Activated naive CD8-positive, alpha-beta T cell treated with anti-CD3 and anti-CD28 coated beads, Interleukin-2, amount 50 U/mL, for 24 hours (primary cell): ENCODE results near the gene UPK1A.

Experiments
- ATAC-seq: fragments of 150-1000 bp; cut with Tn5 transposase; one replicate; pipeline ENCODE4 v1.10.0; 2021
- DNase-seq: peaks from one replicate; pipeline ENCODE4 v3.0.0; 2021
- H3K27ac Mint-ChIP-seq: one replicate; pipeline ENCODE4 v1.8.0; 2021; ENCODE audit warnings: mild to moderate bottlenecking, mixed read lengths
- H3K27me3 Mint-ChIP-seq: one replicate; pipeline ENCODE4 v1.8.0; 2021; ENCODE audit warnings: mixed read lengths
- H3K36me3 Mint-ChIP-seq: one replicate; pipeline ENCODE4 v1.8.0; 2021; ENCODE audit warnings: low read depth, mixed read lengths
- H3K4me1 Mint-ChIP-seq: one replicate; pipeline ENCODE4 v1.8.0; 2021; ENCODE audit warnings: mixed read lengths
- H3K4me3 Mint-ChIP-seq: one replicate; pipeline ENCODE4 v1.8.0; 2021; ENCODE audit warnings: mild to moderate bottlenecking, moderate library complexity, mixed read lengths
- H3K9me3 Mint-ChIP-seq: one replicate; pipeline ENCODE4 v1.8.0; 2021; ENCODE audit warnings: mixed read lengths

Gene UPK1A

DNA sequence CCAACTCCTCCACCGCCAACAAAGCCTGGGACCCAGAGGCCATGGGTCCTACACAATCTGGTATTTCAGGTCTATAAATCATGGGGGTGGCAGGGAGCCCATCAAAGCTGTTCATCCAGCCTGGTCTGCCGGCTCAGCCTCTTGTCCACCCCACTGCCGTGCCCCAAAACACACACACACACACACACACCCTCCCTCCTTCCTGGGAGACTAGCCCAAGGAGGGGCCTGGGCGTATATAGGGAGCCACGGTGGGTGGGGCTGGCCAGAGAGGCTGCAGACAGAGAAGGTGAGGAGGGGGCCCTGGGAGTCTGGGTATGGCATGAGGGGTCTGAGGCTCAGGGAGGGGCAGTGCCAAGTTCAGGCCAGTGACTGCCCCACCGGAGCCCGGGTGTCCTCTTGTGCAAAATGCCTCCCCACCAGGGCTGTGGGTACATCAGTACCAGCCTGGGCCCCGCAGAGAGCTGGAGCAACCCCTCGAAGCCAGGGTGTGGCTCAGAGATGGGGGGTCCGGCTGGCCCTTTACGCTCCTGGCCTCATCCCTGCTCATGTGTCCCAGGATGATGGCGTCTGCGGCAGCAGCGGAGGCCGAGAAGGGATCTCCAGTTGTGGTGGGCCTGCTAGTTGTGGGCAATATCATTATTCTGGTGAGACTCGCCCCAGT is at the start of gene UPK1A:
TSS of gene UPK1A (plus strand) at position 267 of the 663 bp plus-strand sequence. CDS start at position 563, 296 bp downstream.
- H3K27ac Mint-ChIP-seq = peak within 1 kb of the TSS; percentile 50
- DNase-seq (no peak), ATAC-seq (no peak)
- no peaks in the 10 kb centered on the region for H3K4me1 Mint-ChIP-seq
- H3K36me3 Mint-ChIP-seq = peaks cover 18% of the 10 kb centered on the region
- H3K9me3 Mint-ChIP-seq = no peaks in the 10 kb centered on the region
- no peak within 1 kb of the TSS for H3K4me3 Mint-ChIP-seq
- H3K27me3 Mint-ChIP-seq = peaks cover 12% of the 10 kb centered on the region

GRCh38 chr19:35618857-35619256 is 47.5 kb upstream of the UPK1A start:
- Mint-ChIP-seq H3K4me1 (peaks cover under 1% of the 10 kb centered on the region), H3K36me3 (peaks cover 15% of the 10 kb centered on the region), H3K9me3 (no peaks in the 10 kb centered on the region), H3K27ac (no peak overlapping the region), H3K27me3 (no peaks in the 10 kb centered on the region), H3K4me3 (no peak overlapping the region)
- ATAC-seq (no peak), DNase-seq (no peak)

DNA sequence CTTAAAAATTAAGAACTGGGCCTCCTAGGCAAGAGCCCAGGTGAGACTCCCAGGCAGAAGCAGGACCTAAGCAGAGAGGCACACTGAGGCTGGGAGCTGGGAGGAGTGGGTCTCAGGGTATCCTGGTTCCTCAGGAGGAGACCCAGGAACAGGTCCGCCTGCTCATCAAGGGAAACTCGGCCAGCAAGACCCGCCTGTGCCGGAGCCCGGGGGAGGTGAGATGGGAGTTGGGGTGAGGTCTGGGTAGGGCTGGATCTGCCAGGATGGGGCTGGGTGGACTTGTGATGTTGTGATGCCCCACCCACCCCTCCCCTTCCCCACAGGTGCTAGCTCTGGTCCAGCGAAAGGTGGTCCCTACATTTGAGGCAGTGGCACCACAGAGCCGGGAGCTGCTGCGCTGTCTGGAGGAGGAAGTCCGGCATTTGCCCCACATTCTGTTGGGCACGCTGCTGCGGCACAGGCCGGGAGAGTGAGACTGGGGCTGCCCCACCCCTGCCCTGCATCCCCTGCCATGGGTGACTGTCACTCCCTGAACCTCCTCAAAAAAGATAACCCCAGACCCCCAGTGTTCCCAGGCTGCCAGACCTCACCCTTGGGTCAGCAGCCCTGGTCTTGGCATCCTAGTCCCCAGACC is 46.9 kb upstream of the UPK1A start:
- Mint-ChIP-seq H3K4me3 (no peak overlapping the region), H3K36me3 (peaks cover 15% of the 10 kb centered on the region), H3K4me1 (no peaks in the 10 kb centered on the region), H3K27ac (no peak overlapping the region), H3K27me3 (no peaks in the 10 kb centered on the region), H3K9me3 (no peaks in the 10 kb centered on the region)
- DNase-seq (no peak), ATAC-seq (no peak)

GRCh38 chr19:35620001-35620400 is 46.3 kb upstream of the UPK1A start:
- DNase-seq (no peak), ATAC-seq (no peak)
- Mint-ChIP-seq H3K4me3 (no peak overlapping the region), H3K36me3 (peaks cover 15% of the 10 kb centered on the region), H3K9me3 (no peaks in the 10 kb centered on the region), H3K27ac (no peak overlapping the region), H3K4me1 (no peaks in the 10 kb centered on the region), H3K27me3 (no peaks in the 10 kb centered on the region)

DNA sequence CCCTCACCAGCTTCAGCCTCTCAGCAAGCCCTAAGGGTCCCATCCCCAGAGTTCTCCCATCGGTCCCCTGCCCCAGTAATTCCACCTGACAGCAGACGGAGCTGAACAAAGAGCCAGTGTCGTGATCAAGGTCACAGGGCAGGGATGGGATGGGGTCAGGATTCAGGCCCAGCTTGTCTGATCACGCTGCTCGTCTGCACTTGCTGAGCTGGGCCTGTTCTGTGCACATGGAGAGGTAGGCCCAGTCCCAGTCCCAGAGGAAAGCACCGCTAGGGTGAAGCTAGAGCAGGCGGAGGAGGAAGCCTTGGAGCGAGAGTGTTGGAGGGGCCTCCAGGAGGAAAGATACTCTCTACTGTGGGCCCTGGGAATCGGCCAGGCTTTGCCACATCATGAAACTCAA is 44.6 kb upstream of the UPK1A start:
- Mint-ChIP-seq H3K4me3 (no peak overlapping the region), H3K36me3 (peaks cover 11% of the 10 kb centered on the region), H3K27ac (no peak overlapping the region), H3K27me3 (no peaks in the 10 kb centered on the region), H3K9me3 (no peaks in the 10 kb centered on the region), H3K4me1 (no peaks in the 10 kb centered on the region)
- DNase-seq = no peak
- no peak for ATAC-seq

GRCh38 chr19:35622750-35623149 is 43.6 kb upstream of the UPK1A start:
- Mint-ChIP-seq H3K9me3 (no peaks in the 10 kb centered on the region), H3K36me3 (peaks cover 9% of the 10 kb centered on the region), H3K4me3 (no peak overlapping the region), H3K27ac (no peak overlapping the region), H3K4me1 (no peaks in the 10 kb centered on the region), H3K27me3 (no peaks in the 10 kb centered on the region)
- ATAC-seq (no peak), DNase-seq (no peak)

DNA sequence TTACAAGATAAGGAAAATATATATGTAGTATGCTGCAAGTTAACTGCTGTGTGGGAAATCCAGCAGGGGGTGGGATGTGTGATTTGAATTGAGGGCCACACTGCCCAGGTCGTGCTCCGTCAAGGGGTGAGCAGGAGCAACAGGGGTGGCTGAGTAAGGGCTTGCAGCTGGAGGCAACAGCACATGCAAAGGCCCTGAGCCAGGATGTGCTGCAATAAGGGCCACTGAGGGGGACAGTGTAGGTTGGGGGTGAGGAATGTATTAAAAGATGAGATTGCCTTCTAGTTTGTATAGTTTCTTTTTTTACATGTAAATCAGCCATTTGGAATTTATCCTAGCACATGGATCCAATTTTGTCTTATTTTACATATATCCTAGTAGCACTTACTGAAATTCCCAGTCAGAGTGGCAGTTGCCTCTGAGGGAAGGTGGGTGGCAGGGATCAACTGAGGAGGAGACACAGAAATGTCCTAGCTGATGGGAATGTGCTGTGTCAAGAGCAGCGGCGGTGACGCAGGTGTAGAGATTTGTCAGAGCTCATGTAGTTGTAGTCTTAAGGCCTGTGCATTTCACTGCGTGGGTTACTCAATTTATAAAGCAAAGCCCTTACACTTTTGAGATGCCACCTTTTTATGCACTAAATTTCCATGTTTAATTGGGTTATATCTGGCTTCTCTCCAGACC is 42.8 kb upstream of the UPK1A start:
- Mint-ChIP-seq H3K4me1 (peaks cover 6% of the 10 kb centered on the region), H3K36me3 (peaks cover 9% of the 10 kb centered on the region), H3K27ac (no peak overlapping the region), H3K4me3 (no peak overlapping the region), H3K27me3 (no peaks in the 10 kb centered on the region), H3K9me3 (no peaks in the 10 kb centered on the region)
- DNase-seq (no peak), ATAC-seq (no peak)

GRCh38 chr19:35628264-35628564 is 38.1 kb upstream of the UPK1A start:
- H3K36me3 Mint-ChIP-seq = peaks cover 16% of the 10 kb centered on the region
- peaks cover 23% of the 10 kb centered on the region for H3K4me1 Mint-ChIP-seq

GRCh38 chr19:35628565-35629331 is 37.6 kb upstream of the UPK1A start, which contains the start of gene RBM42:
Gene RBM42 (plus strand): TSS chr19:35629036. CDS start chr19:35629154, 118 bp downstream.
- H3K4me3 Mint-ChIP-seq = peak within 1 kb of the TSS; percentile 97
- H3K9me3 Mint-ChIP-seq = no peaks in the 10 kb centered on the region
- H3K36me3 Mint-ChIP-seq = peaks cover 18% of the 10 kb centered on the region
- peaks cover 23% of the 10 kb centered on the region for H3K4me1 Mint-ChIP-seq
- ATAC-seq (peak; percentile 100), DNase-seq (peak; percentile 98)
- peak within 1 kb of the TSS; percentile 99 for H3K27ac Mint-ChIP-seq
- H3K27me3 Mint-ChIP-seq = peaks cover 3% of the 10 kb centered on the region

More at GRCh38 chr19:35628264-35628564, 38.1 kb upstream of the UPK1A start:
- Mint-ChIP-seq H3K4me3 (peak overlapping the region; percentile 97), H3K9me3 (no peaks in the 10 kb centered on the region), H3K27me3 (peaks cover 3% of the 10 kb centered on the region), H3K27ac (peak overlapping the region; percentile 99)
- ATAC-seq (no peak), DNase-seq (no peak)

GRCh38 chr19:35629332-35629633 is 37.0 kb upstream of the UPK1A start:
- Mint-ChIP-seq H3K4me3 (peak overlapping the region; percentile 97), H3K4me1 (peaks cover 23% of the 10 kb centered on the region), H3K9me3 (no peaks in the 10 kb centered on the region), H3K27me3 (peaks cover 3% of the 10 kb centered on the region), H3K36me3 (peaks cover 18% of the 10 kb centered on the region), H3K27ac (peak overlapping the region; percentile 99)
- ATAC-seq = no peak
- DNase-seq = no peak

DNA sequence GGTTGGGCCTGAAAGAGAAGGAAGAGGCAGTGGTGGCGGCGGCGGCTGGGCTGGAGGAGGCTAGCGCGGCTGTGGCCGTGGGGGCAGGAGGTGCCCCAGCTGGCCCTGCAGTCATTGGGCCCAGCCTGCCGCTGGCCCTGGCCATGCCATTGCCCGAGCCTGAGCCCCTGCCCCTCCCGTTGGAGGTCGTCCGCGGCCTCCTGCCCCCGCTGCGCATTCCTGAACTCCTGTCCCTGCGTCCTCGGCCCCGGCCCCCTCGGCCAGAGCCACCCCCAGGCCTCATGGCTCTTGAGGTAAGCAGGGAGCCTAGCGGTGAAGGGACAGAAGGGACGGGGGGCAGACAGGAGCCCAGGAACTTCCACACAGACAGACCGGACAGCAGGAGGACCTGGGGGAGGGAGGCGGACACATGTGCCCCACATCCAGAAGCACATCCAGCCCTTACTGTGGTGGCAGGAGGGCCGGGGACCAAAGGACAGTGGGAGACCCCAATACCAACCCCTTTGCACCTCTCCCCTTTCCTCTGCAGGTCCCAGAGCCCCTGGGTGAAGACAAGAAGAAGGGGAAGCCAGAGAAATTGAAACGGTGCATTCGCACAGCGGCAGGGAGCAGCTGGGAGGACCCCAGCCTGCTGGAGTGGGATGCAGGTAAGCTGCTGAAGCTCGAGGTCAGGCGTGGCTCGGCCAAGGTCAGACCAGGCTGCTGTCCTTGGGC is 32.4 kb upstream of the UPK1A start:
- ATAC-seq (no peak), DNase-seq (no peak)
- peaks cover 13% of the 10 kb centered on the region for H3K4me1 Mint-ChIP-seq
- peaks cover 32% of the 10 kb centered on the region for H3K36me3 Mint-ChIP-seq
- H3K27me3 Mint-ChIP-seq = peaks cover under 1% of the 10 kb centered on the region
- no peak overlapping the region for H3K27ac Mint-ChIP-seq
- H3K4me3 Mint-ChIP-seq = no peak overlapping the region
- no peaks in the 10 kb centered on the region for H3K9me3 Mint-ChIP-seq

DNA sequence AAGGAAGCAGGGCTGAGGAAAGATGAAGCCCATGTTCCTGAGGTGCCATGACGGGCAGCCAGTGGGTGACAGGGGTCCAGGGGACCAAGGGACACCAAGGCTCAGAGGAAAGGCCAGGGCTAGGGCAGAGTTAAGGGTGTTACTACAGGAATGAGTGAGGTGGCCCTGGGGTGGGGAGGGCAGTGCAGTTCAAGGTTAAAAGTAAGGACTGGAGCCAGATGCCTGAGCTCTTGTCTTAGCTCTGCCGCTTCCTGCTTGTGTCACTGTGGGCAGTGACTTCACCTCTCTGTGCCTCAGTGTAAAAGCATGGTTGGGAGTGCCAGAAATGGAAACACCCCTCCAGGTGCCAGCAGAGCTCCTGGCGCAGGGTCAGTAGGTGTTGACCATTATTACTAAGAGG is 29.7 kb upstream of the UPK1A start:
- Mint-ChIP-seq H3K9me3 (no peaks in the 10 kb centered on the region), H3K36me3 (peaks cover 23% of the 10 kb centered on the region), H3K4me3 (no peak overlapping the region), H3K4me1 (peaks cover 8% of the 10 kb centered on the region), H3K27me3 (no peaks in the 10 kb centered on the region), H3K27ac (no peak overlapping the region)
- ATAC-seq = no peak
- no peak for DNase-seq

GRCh38 chr19:35637165-35637564 is 29.2 kb upstream of the UPK1A start:
- no peak for DNase-seq
- peaks cover 21% of the 10 kb centered on the region for H3K36me3 Mint-ChIP-seq
- no peaks in the 10 kb centered on the region for H3K9me3 Mint-ChIP-seq
- no peak for ATAC-seq
- H3K4me1 Mint-ChIP-seq = peaks cover 12% of the 10 kb centered on the region
- no peaks in the 10 kb centered on the region for H3K27me3 Mint-ChIP-seq
- H3K4me3 Mint-ChIP-seq = no peak overlapping the region
- H3K27ac Mint-ChIP-seq = no peak overlapping the region

DNA sequence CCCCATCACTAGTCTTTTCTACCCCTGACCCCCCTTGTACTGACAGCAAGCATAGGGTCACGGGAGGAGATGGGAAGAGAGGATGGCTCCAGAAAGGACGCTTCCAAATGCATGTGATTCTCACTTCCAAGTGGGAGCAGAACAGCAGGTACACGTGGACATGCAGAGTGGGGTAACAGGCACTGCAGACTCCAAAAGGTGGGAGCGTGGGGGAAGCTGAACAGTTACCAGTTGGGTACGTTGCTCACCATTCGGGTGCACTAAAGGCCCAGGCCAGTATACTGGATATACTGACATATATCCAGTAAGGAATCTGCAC is 27.0 kb upstream of the UPK1A start:
- DNase-seq (no peak), ATAC-seq (no peak)
- no peak overlapping the region for H3K4me3 Mint-ChIP-seq
- peaks cover 15% of the 10 kb centered on the region for H3K36me3 Mint-ChIP-seq
- H3K9me3 Mint-ChIP-seq = no peaks in the 10 kb centered on the region
- peaks cover 20% of the 10 kb centered on the region for H3K4me1 Mint-ChIP-seq
- no peaks in the 10 kb centered on the region for H3K27me3 Mint-ChIP-seq
- H3K27ac Mint-ChIP-seq = no peak overlapping the region
